HG02981 (cell line): ENCODE results near the gene MME.

Source experiments
- ATAC-seq: cut with Tn5 transposase; IDR thresholded peaks from one replicate; pipeline ENCODE4 v1.9.1; 2021; ENCODE audit warnings: mild to moderate bottlenecking, moderate library complexity; ENCODE audit not compliant: unreplicated experiment

MME gene

GRCh38 chr3:155231792-155232191 lies 151.7 kb downstream of the MME start:
- ATAC-seq, result peak; percentile 58

DNA sequence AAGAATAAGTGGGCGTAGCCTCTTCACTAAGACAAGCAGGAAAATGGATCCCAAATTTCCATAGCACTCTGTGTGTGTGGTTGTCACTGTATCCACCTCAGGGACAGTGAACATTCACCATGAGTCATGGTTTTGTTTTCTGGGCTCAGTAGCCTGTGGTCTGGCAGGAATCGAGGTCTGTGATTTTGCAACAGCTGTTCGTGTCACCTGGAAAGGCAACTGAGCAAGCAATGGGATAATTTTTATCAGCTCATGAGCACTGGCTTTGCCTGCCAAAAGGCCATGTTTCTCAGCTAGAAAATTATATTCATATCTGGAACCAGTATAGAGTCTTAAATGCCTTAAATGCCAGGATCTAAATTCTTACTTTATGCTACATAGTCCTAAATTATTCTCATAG lies 152.5 kb downstream of the MME start:
- no peak for ATAC-seq

DNA sequence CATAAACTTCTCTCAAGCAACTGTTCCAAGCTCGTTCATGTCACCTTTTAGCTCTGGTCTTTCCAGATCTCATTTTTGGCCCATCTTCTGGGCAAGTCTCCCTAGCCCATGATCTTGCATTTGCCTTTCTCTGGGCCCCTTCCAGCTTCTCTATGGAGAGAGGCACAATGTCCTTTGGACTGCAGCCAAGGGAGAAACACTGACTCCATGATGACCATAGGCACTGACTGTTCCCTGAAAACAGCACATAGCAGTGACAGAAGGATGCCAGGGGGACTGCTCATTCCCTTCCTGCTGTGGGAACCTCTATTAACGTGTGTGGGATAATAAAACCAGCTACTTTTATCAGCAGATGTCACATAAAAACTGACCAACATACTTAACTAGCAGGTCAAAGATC lies 153.1 kb downstream of the MME start:
- no peak for ATAC-seq
